HepG2 (cell line): ENCODE results near the gene TBC1D25.
A peak's percentile ranks its signal among the peaks of the same experiment; 100 is the strongest.

Experiments
- CEBPB ChIP-seq: IDR thresholded peaks from 2 replicates; pipeline ENCODE4 v1.6.1; 2011; ENCODE audit warnings: low read depth, low read length, improper control_type of control experiment, borderline replicate concordance
- CTCF ChIP-seq: sonication (generic); formaldehyde crosslinking; IDR thresholded peaks from 2 replicates; pipeline ENCODE4 v1.5.0; 2020; ENCODE audit warnings: mild to moderate bottlenecking, missing genetic modification reagents, moderate library complexity
- MYC ChIP-seq: sonication (generic); formaldehyde crosslinking; IDR thresholded peaks from 2 replicates; pipeline ENCODE4 v1.9.0; 2021; ENCODE audit warnings: missing genetic modification reagents, borderline replicate concordance
- YY1 ChIP-seq: IDR thresholded peaks from 2 replicates; pipeline ENCODE4 v1.6.1; 2011; ENCODE audit warnings: low read length, low read depth, moderate library complexity, mild to moderate bottlenecking; ENCODE audit not compliant: insufficient read depth, insufficient replicate concordance
- ZBTB21 ChIP-seq: sonication (generic); formaldehyde crosslinking; IDR thresholded peaks from 2 replicates; pipeline ENCODE4 v1.4.0; 2020; ENCODE audit warnings: missing genetic modification reagents
- ZNF816 ChIP-seq: sonication (generic); formaldehyde crosslinking; IDR thresholded peaks from 2 replicates; pipeline ENCODE4 v1.8.0; 2022; ENCODE audit warnings: missing genetic modification reagents, mild to moderate bottlenecking, borderline replicate concordance
- ZSCAN9 ChIP-seq: IDR thresholded peaks from 2 replicates; pipeline ENCODE4 v1.6.1; 2016; ENCODE audit warnings: borderline replicate concordance

- no peak for TF ChIP-seq MYC (CRISPR knock-in tag)
- TF ChIP-seq YY1: peak; percentile 77
- no peak for TF ChIP-seq ZSCAN9 (CRISPR knock-in tag)
- no peak for TF ChIP-seq CEBPB
- no peak for TF ChIP-seq ZBTB21 (CRISPR knock-in tag)
- no peak for TF ChIP-seq CTCF (CRISPR knock-in tag)
- no peak for TF ChIP-seq ZNF816
These were observed 17.9 kb upstream of the TBC1D25 start, which contains the start of gene EBP for GRCh38 chrX:48521353-48522243.
